DND-41 (cell line): Measurements from ENCODE around the gene MTA2.

Experiments
- EZH2 ChIP-seq: IDR thresholded peaks from 3 replicates; pipeline ENCODE4 v1.6.1; 2012; ENCODE audit warnings: borderline replicate concordance, low read depth, mild to moderate bottlenecking, moderate library complexity, low read length, inconsistent platforms; ENCODE audit not compliant: severe bottlenecking
- TF ChIP-seq, protein P1 (sequence below): IDR thresholded peaks from 2 replicates; pipeline ENCODE4 v1.5.1; 2012; ENCODE audit warnings: borderline replicate concordance, low read length, moderate library complexity, mild to moderate bottlenecking; ENCODE audit not compliant: poor library complexity, severe bottlenecking; ENCODE audit errors: extremely low read depth

DNA sequence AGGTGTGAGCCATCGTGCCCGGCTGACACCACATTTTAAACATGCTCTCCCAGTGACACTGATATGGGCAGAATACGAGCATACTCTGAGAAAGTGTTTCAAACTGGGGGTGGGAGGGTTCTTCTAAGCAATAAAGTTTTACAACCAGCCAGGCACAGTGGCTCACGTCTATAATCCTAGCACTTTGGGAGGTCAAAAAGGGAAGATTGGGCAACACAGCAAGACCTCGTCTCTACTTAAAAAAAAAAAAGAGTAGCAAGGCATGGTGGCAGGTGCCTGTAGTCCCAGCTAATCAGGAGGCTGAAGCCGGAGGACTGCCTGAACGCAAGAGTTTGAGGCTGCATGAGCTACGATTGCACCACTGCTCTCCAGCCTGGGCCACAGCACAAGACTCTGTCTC is 42.6 kb upstream of the MTA2 start:
- TF ChIP-seq, protein P1, sequence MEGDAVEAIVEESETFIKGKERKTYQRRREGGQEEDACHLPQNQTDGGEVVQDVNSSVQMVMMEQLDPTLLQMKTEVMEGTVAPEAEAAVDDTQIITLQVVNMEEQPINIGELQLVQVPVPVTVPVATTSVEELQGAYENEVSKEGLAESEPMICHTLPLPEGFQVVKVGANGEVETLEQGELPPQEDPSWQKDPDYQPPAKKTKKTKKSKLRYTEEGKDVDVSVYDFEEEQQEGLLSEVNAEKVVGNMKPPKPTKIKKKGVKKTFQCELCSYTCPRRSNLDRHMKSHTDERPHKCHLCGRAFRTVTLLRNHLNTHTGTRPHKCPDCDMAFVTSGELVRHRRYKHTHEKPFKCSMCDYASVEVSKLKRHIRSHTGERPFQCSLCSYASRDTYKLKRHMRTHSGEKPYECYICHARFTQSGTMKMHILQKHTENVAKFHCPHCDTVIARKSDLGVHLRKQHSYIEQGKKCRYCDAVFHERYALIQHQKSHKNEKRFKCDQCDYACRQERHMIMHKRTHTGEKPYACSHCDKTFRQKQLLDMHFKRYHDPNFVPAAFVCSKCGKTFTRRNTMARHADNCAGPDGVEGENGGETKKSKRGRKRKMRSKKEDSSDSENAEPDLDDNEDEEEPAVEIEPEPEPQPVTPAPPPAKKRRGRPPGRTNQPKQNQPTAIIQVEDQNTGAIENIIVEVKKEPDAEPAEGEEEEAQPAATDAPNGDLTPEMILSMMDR = no peak
- TF ChIP-seq EZH2 = no peak
